22Rv1 (cell line): Measurements from ENCODE around the gene TEX19.

Source experiments
- H3K27ac ChIP-seq: fragments of 450-650 bp; 2 replicates; pipeline ENCODE4 v1.5.1; 2017
- ZFX ChIP-seq: fragments of 450-650 bp; IDR thresholded peaks from 2 replicates; pipeline ENCODE4 v1.6.1; 2017; ENCODE audit warnings: antibody characterized with exemption, borderline replicate concordance
- TF ChIP-seq, protein P1 (sequence below): fragments of 450-650 bp; IDR thresholded peaks from 2 replicates; pipeline ENCODE4 v1.5.1; 2017; ENCODE audit warnings: mild to moderate bottlenecking

Gene TEX19

DNA sequence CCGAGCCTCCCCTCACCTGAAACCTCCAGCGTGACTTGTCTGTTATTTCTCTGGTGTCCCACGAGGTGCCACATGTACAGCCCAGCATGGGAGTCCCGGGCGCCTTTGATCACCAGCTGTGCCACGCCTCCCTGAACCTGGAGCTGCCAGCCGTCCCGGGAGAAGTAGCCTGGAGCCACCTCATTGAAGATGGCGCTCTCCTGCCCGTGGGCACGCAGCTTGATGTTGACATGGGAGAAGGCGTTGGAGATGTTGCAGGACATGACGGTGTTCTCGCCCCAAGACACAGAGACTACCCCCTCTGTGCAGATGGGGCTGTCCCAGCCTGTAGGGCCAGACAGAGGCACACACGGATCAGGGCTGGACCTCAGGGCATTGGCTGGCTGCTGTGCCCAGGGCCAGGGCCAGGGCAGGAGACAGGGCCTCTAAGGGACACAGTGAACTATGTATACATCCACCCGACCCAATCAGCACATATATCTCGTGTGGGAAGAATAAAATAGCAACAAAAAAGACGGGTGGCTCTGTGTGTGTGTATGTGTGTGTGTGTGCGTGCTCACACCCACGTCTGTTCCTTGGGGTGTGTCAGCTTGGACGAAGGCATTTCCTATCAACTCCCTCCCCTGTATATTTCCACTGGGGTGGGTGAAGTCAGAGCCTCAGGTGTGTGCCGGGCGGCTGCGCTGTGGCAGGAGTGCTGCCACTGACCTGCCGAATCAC, 34.3 kb upstream of the TEX19 start:
- H3K27ac ChIP-seq, result no peak overlapping the region
- TF ChIP-seq, protein P1, sequence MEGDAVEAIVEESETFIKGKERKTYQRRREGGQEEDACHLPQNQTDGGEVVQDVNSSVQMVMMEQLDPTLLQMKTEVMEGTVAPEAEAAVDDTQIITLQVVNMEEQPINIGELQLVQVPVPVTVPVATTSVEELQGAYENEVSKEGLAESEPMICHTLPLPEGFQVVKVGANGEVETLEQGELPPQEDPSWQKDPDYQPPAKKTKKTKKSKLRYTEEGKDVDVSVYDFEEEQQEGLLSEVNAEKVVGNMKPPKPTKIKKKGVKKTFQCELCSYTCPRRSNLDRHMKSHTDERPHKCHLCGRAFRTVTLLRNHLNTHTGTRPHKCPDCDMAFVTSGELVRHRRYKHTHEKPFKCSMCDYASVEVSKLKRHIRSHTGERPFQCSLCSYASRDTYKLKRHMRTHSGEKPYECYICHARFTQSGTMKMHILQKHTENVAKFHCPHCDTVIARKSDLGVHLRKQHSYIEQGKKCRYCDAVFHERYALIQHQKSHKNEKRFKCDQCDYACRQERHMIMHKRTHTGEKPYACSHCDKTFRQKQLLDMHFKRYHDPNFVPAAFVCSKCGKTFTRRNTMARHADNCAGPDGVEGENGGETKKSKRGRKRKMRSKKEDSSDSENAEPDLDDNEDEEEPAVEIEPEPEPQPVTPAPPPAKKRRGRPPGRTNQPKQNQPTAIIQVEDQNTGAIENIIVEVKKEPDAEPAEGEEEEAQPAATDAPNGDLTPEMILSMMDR, result no peak
- TF ChIP-seq ZFX, result no peak

DNA sequence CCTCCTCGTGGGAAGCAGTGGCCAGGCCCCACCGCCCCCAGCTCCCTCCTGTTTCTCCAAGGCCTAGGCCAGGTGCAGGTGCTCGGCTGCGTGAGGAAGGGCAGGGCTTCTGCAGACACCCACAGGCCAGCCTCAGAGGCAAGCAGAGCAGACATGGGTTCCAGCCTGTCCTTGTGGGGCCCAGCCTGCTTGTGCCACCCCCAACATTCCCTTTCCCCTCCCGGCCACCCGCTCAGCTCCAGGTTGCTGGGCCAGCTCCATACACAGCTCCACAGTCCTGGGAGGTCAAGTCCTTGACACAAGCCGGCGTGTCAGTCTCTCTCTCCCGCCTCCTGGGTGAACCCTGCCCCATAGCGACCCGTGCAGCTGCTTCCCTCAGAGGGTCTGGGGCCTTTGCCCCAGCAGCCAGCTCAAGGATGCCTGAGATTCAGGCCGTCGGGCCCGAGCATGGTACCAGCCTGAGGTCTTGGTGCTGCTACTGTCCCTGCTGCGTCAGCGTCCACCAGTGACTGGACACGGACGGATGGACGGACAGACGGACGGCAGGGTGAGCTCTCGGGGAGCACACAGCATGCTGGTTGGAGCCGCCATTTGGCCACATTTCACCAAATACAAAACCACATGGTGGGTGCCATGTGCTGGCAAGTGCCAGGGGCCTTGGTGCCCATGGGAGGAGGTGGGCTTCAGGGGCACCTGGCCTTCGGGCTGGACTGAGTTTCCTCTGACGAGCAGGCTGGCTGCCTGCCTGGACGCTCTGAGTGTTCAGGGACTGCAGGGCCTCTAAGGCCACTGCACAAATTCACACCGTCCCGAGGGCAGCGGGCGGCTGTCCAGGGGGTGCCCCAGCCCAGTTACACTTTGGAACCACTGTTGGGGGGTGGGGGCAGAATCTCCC, 33.5 kb upstream of the TEX19 start:
- no peak overlapping the region for H3K27ac ChIP-seq
- TF ChIP-seq, protein P1, result no peak
- TF ChIP-seq ZFX, result no peak

DNA sequence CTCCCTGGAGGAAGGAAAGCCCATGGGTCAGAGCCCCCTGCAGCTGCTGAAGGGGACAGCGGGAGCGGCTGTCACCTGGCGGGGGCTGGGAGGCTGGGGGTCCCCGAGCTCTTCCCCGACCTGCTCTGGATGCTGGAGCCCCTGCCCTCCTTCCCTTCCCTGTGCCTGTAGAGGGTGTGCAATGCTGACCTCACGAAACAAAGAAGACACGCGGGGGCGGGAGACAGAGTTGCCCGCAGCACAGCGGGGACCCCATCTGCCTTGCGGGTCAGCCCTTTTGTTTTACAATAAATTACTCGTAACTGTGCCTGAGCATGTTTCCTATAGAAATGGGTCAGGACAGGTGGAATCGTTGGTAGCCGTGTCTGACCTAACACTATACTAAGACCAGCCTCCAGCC, 31.8 kb upstream of the TEX19 start:
- no peak for TF ChIP-seq ZFX
- TF ChIP-seq, protein P1, result no peak

DNA sequence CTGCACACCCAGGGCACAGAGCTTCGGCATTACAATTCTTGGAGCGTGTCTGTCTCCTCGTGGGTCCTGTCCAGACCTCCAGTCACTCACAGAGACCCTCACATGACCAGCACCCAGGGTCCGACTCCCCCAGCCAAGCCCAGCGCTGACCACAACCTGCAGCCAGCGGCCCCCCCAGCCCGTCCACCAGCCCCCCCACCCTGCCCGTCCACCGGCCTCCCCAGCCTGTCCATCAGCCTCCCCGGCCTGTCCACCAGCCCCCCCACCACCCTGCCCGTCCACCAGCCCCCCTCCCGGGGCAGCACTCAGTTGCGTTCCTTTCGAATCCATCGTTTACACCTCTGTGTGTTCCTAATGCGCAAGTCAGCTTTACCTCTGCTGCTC, 31.3 kb upstream of the TEX19 start:
- TF ChIP-seq, protein P1, result no peak
- no peak for TF ChIP-seq ZFX
- H3K27ac ChIP-seq, result no peak overlapping the region

More for the DNA sequence above, 31.8 kb upstream of the TEX19 start:
- H3K27ac ChIP-seq, result no peak overlapping the region

DNA sequence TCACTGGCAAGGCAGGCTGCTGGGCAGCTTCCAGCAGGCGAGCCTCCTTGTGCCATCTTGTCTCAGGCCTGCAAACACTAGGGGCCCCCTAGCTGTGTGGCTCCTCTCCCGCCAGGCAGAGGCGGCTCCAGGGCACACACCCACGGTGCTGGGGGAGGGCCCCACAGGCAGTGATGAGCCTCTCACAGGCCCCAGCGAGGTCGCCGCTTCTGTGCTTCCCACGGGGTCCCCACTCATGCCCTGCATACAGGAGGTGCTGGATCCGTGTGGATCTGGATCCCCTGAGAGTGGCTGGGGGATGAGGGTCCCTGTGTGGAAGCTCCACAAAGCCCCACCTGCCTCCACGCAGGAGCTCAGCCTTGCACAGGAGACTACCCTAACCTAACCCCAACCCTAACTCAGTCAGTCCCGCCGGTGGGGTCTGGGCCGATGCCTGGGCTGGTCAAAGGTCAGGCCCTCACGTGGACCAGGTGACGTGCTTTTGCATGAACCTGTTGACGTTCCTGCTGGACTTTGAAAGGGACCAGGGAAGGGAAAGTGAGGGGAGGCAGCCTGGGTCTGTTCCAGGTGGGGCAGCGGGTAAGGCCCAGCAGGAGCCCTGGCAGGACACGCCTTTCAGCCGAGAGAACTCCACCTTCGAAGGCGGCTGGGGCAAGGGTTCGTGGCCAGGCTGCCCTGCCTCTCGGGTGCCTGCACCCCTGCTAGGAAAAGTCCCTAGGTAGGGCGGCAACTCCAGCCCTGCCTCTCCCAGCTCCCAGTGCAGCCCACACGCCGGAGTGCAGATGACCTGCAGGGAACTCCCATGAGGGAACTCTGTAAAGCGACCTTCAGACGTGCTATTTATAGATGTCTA, 30.7 kb upstream of the TEX19 start:
- TF ChIP-seq, protein P1, result no peak
- no peak for TF ChIP-seq ZFX
- H3K27ac ChIP-seq, result peak overlapping the region; percentile 42

DNA sequence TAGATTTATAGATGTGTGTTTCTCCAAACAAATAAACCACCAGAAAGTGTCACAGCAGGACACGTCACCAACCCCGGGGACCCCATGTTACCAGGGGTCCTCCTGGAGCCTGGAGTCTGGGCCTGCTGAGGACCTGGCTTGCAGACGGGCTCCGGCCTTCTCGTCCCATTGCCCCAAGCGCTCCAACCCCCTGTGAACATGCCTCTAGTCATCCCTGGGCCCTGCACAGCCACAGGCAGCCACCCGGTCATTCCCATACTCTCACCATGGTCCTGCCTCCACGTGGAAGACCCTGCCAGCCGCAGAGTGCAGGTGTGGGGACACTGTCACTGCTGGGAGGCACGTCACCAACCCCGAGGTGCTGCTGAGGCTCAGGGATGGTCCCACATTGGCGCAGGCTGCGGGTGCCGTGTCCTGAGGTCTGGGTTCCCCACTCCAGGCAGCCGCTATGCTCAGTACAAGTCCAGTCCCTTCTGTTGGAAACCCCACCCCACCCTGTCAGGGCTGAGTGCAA, 30.0 kb upstream of the TEX19 start:
- H3K27ac ChIP-seq, result peak overlapping the region; percentile 42
- TF ChIP-seq, protein P1, result no peak
- no peak for TF ChIP-seq ZFX
